HG02623 (cell line): ENCODE results near the gene BAZ2B.
"Not testable (repeated sequence)": the region's sequence is repeated elsewhere in the genome, so short reads cannot be mapped to it uniquely, and the experiment has no call there.

Experiments used
- ATAC-seq: cut with Tn5 transposase; IDR thresholded peaks from one replicate; pipeline ENCODE4 v1.9.1; 2021; ENCODE audit warnings: moderate library complexity; ENCODE audit not compliant: unreplicated experiment

The BAZ2B gene

GRCh38 chr2:159427048-159427447, 189.3 kb downstream of the BAZ2B start:
- ATAC-seq: no peak

- ATAC-seq: no peak
Observed at GRCh38 chr2:159419403-159419802, 196.9 kb downstream of the BAZ2B start.

- ATAC-seq: no peak
Observed at GRCh38 chr2:159411460-159411859, 204.9 kb downstream of the BAZ2B start.

GRCh38 chr2:159410276-159410675, 206.1 kb downstream of the BAZ2B start:
- ATAC-seq: no peak

GRCh38 chr2:159409116-159409800, 207.1 kb downstream of the BAZ2B start:
- ATAC-seq: no peak

GRCh38 chr2:159402790-159403189, 213.6 kb downstream of the BAZ2B start:
- ATAC-seq: no peak

GRCh38 chr2:159402160-159402559, 214.2 kb downstream of the BAZ2B start:
- ATAC-seq: not testable (repeated sequence)

- ATAC-seq: no peak
Observed at GRCh38 chr2:159399716-159400415, 216.5 kb downstream of the BAZ2B start.

- ATAC-seq: no peak
Observed at GRCh38 chr2:159396799-159397198, 219.5 kb downstream of the BAZ2B start.

- no peak for ATAC-seq
Observed at GRCh38 chr2:159382447-159383028, 233.8 kb downstream of the BAZ2B start.

- ATAC-seq: peak; percentile 67
Observed at GRCh38 chr2:159381574-159381973, 234.8 kb downstream of the BAZ2B start.

- no peak for ATAC-seq
Observed at GRCh38 chr2:159380685-159381239, 235.6 kb downstream of the BAZ2B start.

GRCh38 chr2:159379181-159379580, 237.2 kb downstream of the BAZ2B start:
- ATAC-seq: no peak

- ATAC-seq: no peak
Observed at GRCh38 chr2:159375241-159375640, 241.1 kb downstream of the BAZ2B start.

GRCh38 chr2:159371506-159371905, 244.8 kb downstream of the BAZ2B start:
- ATAC-seq: no peak

- no peak for ATAC-seq
Observed at GRCh38 chr2:159366538-159366937, 249.8 kb downstream of the BAZ2B start.

GRCh38 chr2:159362816-159363251, 253.5 kb downstream of the BAZ2B start:
- no peak for ATAC-seq

- no peak for ATAC-seq
Observed at GRCh38 chr2:159362094-159362493, 254.3 kb downstream of the BAZ2B start.

- ATAC-seq: not testable (repeated sequence)
Observed at GRCh38 chr2:159361603-159362002, 254.7 kb downstream of the BAZ2B start.

- ATAC-seq: no peak
Observed at GRCh38 chr2:159356053-159356554, 260.2 kb downstream of the BAZ2B start.

GRCh38 chr2:159351977-159352376, 264.4 kb downstream of the BAZ2B start:
- ATAC-seq: no peak
